ENCODE data around the gene VTCN1.
"Not testable (repeated sequence)": the region's sequence is repeated elsewhere in the genome, so short reads cannot be mapped to it uniquely, and the experiment has no call there.

DNA sequence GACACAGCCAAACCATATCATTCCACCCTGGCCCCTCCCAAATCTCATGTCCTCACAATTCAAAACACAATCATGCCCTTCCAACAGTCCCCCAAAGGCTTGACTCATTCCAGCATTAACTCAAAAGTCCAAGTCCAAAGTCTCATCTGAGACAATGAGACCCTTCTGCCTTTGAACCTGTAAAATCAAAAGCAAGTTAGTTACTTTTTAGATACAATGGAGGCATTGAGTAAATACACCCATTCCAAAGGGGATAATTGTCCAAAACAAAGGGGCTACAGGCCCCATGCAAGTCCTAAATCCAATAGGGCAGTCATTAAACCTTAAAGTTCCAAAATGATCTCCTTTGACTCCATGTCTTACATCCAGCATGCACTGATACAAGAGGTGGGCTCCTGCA is 47.3 kb upstream of the VTCN1 start:
- TF ChIP-seq, protein P1, sequence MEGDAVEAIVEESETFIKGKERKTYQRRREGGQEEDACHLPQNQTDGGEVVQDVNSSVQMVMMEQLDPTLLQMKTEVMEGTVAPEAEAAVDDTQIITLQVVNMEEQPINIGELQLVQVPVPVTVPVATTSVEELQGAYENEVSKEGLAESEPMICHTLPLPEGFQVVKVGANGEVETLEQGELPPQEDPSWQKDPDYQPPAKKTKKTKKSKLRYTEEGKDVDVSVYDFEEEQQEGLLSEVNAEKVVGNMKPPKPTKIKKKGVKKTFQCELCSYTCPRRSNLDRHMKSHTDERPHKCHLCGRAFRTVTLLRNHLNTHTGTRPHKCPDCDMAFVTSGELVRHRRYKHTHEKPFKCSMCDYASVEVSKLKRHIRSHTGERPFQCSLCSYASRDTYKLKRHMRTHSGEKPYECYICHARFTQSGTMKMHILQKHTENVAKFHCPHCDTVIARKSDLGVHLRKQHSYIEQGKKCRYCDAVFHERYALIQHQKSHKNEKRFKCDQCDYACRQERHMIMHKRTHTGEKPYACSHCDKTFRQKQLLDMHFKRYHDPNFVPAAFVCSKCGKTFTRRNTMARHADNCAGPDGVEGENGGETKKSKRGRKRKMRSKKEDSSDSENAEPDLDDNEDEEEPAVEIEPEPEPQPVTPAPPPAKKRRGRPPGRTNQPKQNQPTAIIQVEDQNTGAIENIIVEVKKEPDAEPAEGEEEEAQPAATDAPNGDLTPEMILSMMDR (conservative IDR thresholded peaks at IDR 0.05; ENCODE audit: low read length), result not testable (repeated sequence)
- TF ChIP-seq EZH2phosphoT487 (IDR thresholded peaks at IDR 0.05; ENCODE audit: borderline replicate concordance, low read depth, low read length), result not testable (repeated sequence)
